22Rv1 (cell line): ENCODE data around the gene CBFA2T2.
"Not testable (repeated sequence)": the region's sequence is repeated elsewhere in the genome, so short reads cannot be mapped to it uniquely, and the experiment has no call there.

ENCODE experiments used
- H3K27ac ChIP-seq: fragments of 450-650 bp; 2 replicates; pipeline ENCODE4 v1.5.1; 2017
- CTCF ChIP-seq: fragments of 450-650 bp; IDR thresholded peaks from 2 replicates; pipeline ENCODE4 v1.5.1; 2017; ENCODE audit warnings: mild to moderate bottlenecking
- ZFX ChIP-seq: fragments of 450-650 bp; IDR thresholded peaks from 2 replicates; pipeline ENCODE4 v1.6.1; 2017; ENCODE audit warnings: antibody characterized with exemption, borderline replicate concordance

CBFA2T2 gene

GRCh38 chr20:33490023-33490933 lies at the start of gene CBFA2T2:
TSS of gene CBFA2T2 (plus strand) at chr20:33490096. CDS start at chr20:33490268, 172 bp downstream.
- peak within 1 kb of the TSS; percentile 82 for H3K27ac ChIP-seq

GRCh38 chr20:33440562-33440961 lies 49.3 kb upstream of the CBFA2T2 start:
- H3K27ac ChIP-seq, result not testable (repeated sequence)

More at GRCh38 chr20:33490023-33490933, at the start of gene CBFA2T2:
- TF ChIP-seq CTCF (no peak), ZFX (no peak)

GRCh38 chr20:33441142-33441955 lies 48.5 kb upstream of the CBFA2T2 start:
- no peak overlapping the region for H3K27ac ChIP-seq
- TF ChIP-seq CTCF, result no peak
- TF ChIP-seq ZFX, result no peak

GRCh38 chr20:33442136-33443005 lies 47.5 kb upstream of the CBFA2T2 start:
- TF ChIP-seq ZFX, result no peak

GRCh38 chr20:33443006-33443511 lies 46.8 kb upstream of the CBFA2T2 start:
- no peak for TF ChIP-seq CTCF
- TF ChIP-seq ZFX, result no peak
- peak overlapping the region; percentile 58 for H3K27ac ChIP-seq

More at GRCh38 chr20:33442136-33443005, 47.5 kb upstream of the CBFA2T2 start:
- no peak overlapping the region for H3K27ac ChIP-seq

- peak within 1 kb of the TSS; percentile 58 for H3K27ac ChIP-seq
- TF ChIP-seq CTCF (0 out of 2 replicates have a peak, but pooled peaks have one; percentile 8), ZFX (no peak)
These were observed 46.2 kb upstream of the CBFA2T2 start, which contains the start of gene SNTA1 for GRCh38 chr20:33443512-33444239. TSS of gene SNTA1 (minus strand) at chr20:33443763. CDS start at chr20:33443620, 143 bp downstream.

GRCh38 chr20:33444797-33445560 lies 44.9 kb upstream of the CBFA2T2 start:
- no peak overlapping the region for H3K27ac ChIP-seq
- TF ChIP-seq CTCF (peak; percentile 52), ZFX (no peak)
